ENCODE results near the gene ZNF507. TPM values are rescaled to one million over a fixed set of nuclear protein-coding genes. Genes with fewer than 3 reads are reported as not detected.

The ZNF507 gene
- total and polyA plus RNA-seq, 4 donors: 4.0 to 29.8 (median 9.8) TPM

- Histone ChIP-seq H3K4me1 (ENCODE audit: control insufficient read depth in 5 of 5, insufficient read depth in 5 of 5, low read length in 5 of 5) (no peaks in the 10 kb centered on the region), H3K4me3 (no peak overlapping the region), H3K36me3 (ENCODE audit: control insufficient read depth in 4 of 4, insufficient read depth in 4 of 4, low read length in 4 of 4) (peaks cover under 1 to 16% (median 10%) of the 10 kb centered on the region in 4 donors), H3K27ac (ENCODE audit: low read depth in 1 of 2, low read length in 1 of 2) (no peak overlapping the region), H3K9ac (ENCODE audit: insufficient read depth in 1 of 2, low read length in 2 of 2) (no peak overlapping the region), H3K27me3 (ENCODE audit: control insufficient read depth in 3 of 3, insufficient read depth in 3 of 3, low read length in 2 of 3) (no peaks in the 10 kb centered on the region), H3K9me3 (ENCODE audit: control insufficient read depth in 4 of 4, insufficient read depth in 3 of 4, low read length in 3 of 4) (no peaks in the 10 kb centered on the region)
- WGBS, 2 donors: 95 to 96% methylated on average over 7 of the region's 7 CpGs
- ATAC-seq (ENCODE audit: insufficient read depth, low FRiP score) (no peak), DNase-seq (no peak)
- no peak for TF ChIP-seq CTCF (IDR thresholded peaks at IDR 0.05; ENCODE audit: control extremely low read depth, extremely low read depth)
Observed at GRCh38 chr19:32387701-32388392, 42.4 kb downstream of the ZNF507 start.

GRCh38 chr19:32388393-32388855, 43.0 kb downstream of the ZNF507 start:
- H3K9ac ChIP-seq (ENCODE audit: insufficient read depth in 1 of 2, low read length in 2 of 2): no peak overlapping the region
- 96% methylated on average over 3 of the region's 3 CpGs for WGBS, 2 donors
- peaks cover 0 to 11% (median 7%) of the 10 kb centered on the region in 4 donors for H3K36me3 ChIP-seq (ENCODE audit: control insufficient read depth in 4 of 4, insufficient read depth in 4 of 4, low read length in 4 of 4)
- H3K27me3 ChIP-seq (ENCODE audit: control insufficient read depth in 3 of 3, insufficient read depth in 3 of 3, low read length in 2 of 3): no peaks in the 10 kb centered on the region
- no peaks in the 10 kb centered on the region for H3K9me3 ChIP-seq (ENCODE audit: control insufficient read depth in 4 of 4, insufficient read depth in 3 of 4, low read length in 3 of 4)
- DNase-seq (no peak), ATAC-seq (ENCODE audit: insufficient read depth, low FRiP score) (no peak)
- H3K4me1 ChIP-seq (ENCODE audit: control insufficient read depth in 5 of 5, insufficient read depth in 5 of 5, low read length in 5 of 5): no peaks in the 10 kb centered on the region
- no peak overlapping the region for H3K27ac ChIP-seq (ENCODE audit: low read depth in 1 of 2, low read length in 1 of 2)
- TF ChIP-seq CTCF (IDR thresholded peaks at IDR 0.05; ENCODE audit: control extremely low read depth, extremely low read depth): no peak
- H3K4me3 ChIP-seq: no peak overlapping the region

- H3K27me3 ChIP-seq (ENCODE audit: control insufficient read depth in 3 of 3, insufficient read depth in 3 of 3, low read length in 2 of 3): no peaks in the 10 kb centered on the region
- no peak overlapping the region for H3K9ac ChIP-seq (ENCODE audit: insufficient read depth in 1 of 2, low read length in 2 of 2)
- H3K4me3 ChIP-seq: no peak overlapping the region
- no peak for TF ChIP-seq CTCF (IDR thresholded peaks at IDR 0.05; ENCODE audit: control extremely low read depth, extremely low read depth)
- ATAC-seq (ENCODE audit: insufficient read depth, low FRiP score) (no peak), DNase-seq (peak; percentile 8 to 22 (median 22))
- H3K9me3 ChIP-seq (ENCODE audit: control insufficient read depth in 4 of 4, insufficient read depth in 3 of 4, low read length in 3 of 4): no peaks in the 10 kb centered on the region
- 86 to 93% methylated on average over 3 of the region's 3 CpGs for WGBS, 2 donors
- H3K4me1 ChIP-seq (ENCODE audit: control insufficient read depth in 5 of 5, insufficient read depth in 5 of 5, low read length in 5 of 5): no peaks in the 10 kb centered on the region
- H3K27ac ChIP-seq (ENCODE audit: low read depth in 1 of 2, low read length in 1 of 2): no peak overlapping the region
- H3K36me3 ChIP-seq (ENCODE audit: control insufficient read depth in 4 of 4, insufficient read depth in 4 of 4, low read length in 4 of 4): peaks cover 0 to 1% (median 0%) of the 10 kb centered on the region in 4 donors
Observed at GRCh38 chr19:32392901-32393300, 47.5 kb downstream of the ZNF507 start.

Data from lung (tissue), 12 donors.